GM12874 (cell line): ENCODE data around the gene CCDC154.

Experiments used
- TF ChIP-seq, protein P1 (sequence below): IDR thresholded peaks from 2 replicates; pipeline ENCODE4 v1.5.1; 2011; ENCODE audit warnings: low read depth, mild to moderate bottlenecking, control low read depth, low read length, moderate library complexity; ENCODE audit not compliant: insufficient read depth

CCDC154 gene

DNA sequence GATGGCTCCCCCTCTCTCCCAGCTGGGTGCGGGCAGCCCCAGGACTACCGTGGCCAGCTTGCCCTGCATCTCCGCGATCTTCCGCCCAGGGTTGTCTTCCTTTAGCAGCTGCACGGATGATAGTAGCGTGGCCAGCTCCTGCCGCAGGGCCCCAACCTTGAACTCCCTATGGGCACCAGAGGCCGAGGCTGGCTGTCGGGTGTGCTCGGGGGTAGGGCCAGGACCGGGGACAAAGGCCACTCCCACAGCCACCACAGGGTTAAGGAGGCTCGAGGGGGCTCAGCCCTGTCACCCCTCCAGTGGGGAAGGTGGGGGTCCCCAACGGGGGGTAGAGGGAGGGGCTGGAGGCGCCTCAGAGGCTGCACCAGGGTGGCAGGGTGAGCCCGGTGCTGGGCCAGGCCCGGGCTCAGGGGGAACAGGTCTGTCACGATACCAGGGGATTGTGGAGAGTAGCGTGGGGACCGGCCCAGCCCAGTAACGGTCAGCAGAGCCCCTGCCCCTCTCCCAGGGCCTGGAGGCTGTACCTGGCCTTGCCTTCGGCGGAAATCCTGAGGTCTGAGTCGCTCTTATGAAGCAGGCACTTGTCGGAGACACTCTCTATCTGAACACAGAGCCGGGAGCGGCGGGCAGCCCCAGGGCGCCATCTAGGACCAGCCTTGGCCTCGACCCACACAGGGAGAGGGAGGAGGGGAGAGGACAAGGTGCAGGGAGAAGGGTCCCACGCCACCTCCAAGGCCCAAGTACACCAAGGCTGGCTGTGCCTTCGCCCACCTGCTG, 8.2 kb downstream of the CCDC154 start:
- TF ChIP-seq, protein P1, sequence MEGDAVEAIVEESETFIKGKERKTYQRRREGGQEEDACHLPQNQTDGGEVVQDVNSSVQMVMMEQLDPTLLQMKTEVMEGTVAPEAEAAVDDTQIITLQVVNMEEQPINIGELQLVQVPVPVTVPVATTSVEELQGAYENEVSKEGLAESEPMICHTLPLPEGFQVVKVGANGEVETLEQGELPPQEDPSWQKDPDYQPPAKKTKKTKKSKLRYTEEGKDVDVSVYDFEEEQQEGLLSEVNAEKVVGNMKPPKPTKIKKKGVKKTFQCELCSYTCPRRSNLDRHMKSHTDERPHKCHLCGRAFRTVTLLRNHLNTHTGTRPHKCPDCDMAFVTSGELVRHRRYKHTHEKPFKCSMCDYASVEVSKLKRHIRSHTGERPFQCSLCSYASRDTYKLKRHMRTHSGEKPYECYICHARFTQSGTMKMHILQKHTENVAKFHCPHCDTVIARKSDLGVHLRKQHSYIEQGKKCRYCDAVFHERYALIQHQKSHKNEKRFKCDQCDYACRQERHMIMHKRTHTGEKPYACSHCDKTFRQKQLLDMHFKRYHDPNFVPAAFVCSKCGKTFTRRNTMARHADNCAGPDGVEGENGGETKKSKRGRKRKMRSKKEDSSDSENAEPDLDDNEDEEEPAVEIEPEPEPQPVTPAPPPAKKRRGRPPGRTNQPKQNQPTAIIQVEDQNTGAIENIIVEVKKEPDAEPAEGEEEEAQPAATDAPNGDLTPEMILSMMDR = no peak

DNA sequence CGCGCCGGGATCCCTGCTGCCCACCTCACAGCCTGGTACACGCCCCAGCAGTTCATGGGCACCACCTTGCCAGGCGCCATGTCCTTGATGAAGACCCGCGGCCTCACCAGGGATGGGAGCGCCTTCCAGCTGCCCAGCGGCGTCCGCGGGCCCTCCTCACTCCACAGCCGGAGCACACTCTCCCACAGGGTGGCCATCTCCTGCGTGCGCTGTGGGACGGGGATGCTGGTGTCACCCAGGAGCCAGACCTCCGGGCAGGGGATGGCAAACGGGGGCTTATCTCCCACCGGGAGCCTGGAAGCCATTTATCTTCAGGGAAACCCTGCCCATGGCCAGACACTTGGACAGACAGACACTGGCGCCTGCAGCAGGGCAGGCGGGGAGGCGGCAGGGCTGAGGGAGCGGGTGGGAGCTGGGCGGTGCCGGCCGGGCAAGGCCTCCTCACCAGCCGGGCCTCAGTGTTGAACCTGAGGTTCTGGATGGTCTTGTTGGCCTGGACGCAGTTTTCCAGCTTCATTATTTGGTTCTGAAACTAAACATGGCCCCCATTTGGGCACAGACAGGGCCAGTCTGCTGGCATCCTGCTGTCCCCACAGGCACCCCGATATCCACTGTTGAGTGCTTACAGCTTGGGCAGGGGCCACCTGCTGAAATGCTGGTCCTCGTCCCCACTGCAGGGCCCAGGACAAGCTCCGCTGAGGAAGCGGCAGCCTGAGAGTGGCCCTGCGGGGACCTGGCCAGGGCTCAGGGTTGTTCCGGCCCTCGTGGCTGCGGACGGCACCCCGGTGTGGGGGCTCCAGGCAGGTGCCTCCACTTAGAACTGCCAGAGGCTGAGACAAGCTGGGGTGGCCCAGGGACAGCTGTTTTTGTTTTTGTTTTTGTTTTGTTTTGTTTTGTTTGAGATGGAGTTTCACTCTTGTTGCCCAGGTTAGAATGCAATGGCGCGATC, 9.4 kb downstream of the CCDC154 start:
- TF ChIP-seq, protein P1 = no peak

DNA sequence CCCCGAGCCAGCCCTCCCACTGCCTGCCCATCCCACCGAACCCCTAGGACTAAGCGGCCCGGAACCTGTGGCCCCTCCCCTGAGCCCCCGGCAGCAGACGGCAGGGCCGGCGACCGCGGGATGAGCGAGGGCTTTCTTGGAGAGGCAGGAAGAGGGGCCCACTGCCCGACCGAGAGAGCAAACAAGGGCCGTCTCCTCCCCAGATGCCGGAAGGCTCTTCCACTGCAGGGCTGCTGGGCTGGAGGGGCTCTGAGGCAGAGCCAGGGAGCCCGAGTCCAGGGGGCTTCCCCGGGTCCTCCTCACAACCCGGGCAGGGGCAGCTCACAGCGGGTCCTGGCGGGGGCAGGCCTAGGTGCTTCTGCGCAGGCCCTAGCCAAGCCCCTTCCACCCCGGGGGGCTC, 10.6 kb downstream of the CCDC154 start:
- TF ChIP-seq, protein P1 = no peak

DNA sequence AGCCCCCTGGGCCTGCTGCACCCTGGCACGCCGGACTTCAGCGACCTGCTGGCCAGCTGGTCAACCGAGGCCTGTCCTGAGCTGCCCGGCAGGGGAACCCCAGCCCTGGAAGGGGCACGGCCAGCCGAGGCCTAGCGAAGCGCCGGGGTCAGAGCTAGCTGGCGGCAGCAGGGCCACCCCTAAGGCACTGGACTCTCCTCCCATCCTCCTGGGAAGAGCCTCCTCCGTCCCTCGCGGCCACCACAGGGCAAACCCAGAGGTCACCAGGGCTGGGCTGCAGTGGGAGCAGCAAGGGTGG, 11.1 kb downstream of the CCDC154 start:
- TF ChIP-seq, protein P1 = no peak

DNA sequence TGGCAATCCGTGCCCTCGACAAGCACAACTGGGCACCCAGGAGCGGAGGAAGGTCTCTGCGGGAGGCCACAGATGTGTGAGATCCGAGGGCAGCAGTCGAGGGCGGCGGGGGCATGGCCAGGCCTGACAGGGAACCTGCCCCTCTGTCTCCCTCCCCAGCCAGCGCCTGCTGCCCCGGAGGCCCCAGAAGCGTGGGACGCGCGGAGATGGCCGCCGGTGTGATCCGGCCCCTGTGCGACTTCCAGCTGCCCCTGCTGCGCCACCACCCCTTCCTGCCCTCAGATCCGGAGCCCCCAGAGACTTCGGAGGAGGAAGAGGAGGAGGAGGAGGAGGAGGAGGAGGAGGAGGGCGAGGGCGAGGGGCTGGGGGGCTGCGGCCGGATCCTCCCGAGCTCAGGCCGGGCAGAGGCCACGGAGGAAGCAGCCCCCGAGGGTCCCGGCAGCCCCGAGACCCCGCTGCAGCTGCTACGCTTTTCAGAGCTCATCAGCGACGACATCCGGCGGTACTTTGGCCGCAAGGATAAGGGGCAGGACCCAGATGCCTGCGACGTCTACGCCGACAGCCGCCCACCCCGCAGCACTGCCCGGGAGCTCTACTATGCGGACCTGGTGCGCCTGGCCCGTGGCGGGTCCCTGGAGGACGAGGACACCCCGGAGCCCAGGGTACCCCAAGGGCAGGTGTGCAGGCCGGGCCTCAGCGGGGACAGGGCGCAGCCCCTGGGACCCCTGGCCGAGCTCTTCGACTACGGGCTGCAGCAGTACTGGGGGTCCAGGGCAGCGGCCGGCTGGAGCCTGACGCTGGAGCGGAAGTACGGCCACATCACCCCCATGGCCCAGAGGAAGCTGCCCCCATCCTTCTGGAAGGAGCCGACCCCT, 11.7 kb downstream of the CCDC154 start:
- TF ChIP-seq, protein P1 = no peak

DNA sequence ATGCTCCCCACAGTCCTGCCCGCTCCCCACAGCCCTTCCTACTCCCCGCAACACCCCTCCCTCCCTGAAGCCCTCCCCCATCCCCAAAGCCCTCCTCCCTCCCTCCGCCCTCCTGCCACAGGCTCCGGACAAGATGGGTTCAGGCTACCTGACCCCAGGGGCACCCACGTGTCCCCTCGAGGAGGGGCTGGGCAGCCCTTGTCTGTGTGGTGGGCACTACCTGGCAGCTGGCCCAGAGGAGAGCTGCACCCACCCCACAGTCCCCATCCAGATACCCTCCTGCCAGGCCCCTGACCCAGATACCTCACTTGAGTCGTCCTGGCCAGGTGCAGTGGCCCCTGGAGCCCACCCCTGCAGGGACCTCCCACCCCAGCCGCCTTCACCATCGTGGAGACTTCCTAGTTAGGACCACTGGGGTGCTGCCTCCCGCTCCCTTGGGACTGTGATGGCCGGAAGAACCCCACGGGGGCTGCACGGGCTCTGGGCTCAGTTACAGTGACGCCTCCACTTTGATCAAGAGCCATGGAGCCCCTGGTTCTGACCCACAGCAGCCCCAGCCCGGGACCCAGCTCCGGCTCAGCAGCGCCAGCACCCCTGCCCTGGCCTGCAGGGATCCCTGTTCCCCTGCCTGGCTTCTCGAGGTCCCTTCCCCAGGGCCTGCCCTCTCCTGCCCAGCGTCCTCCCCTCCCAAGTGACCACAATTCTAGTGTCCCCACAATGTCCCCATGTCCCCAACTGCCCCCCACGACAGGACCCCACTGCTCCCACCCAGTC, 12.7 kb downstream of the CCDC154 start:
- TF ChIP-seq, protein P1 = no peak
